ENCODE data around the gene TEX53.

GRCh38 chr9:114668146-114668545, 10.5 kb upstream of the TEX53 start:
- TF ChIP-seq EZH2 (IDR thresholded peaks at IDR 0.05; ENCODE audit: low read depth, low read length, severe bottlenecking) (no peak), YY1 (IDR thresholded peaks at IDR 0.05; ENCODE audit: low read depth, low read length) (no peak), CTCF (IDR thresholded peaks at IDR 0.05; ENCODE audit: control extremely low read depth in 1 of 3, insufficient read depth in 1 of 3, low read depth in 1 of 3, low read length in 3 of 3) (no peak), SP1 (IDR thresholded peaks at IDR 0.05; ENCODE audit: low read depth, low read length) (no peak), KDM5A (IDR thresholded peaks at IDR 0.05; ENCODE audit: low read length) (no peak), EP300 (IDR thresholded peaks at IDR 0.05; ENCODE audit: borderline replicate concordance in 1 of 2, low read depth in 2 of 2, low read length in 2 of 2) (no peak), SRF (IDR thresholded peaks at IDR 0.05; ENCODE audit: low read depth, low read length) (no peak), CHD7 (IDR thresholded peaks at IDR 0.05; ENCODE audit: insufficient replicate concordance, low read length) (no peak), NANOG (IDR thresholded peaks at IDR 0.05; ENCODE audit: insufficient read depth, low read depth, low read length, poor library complexity, severe bottlenecking) (no peak)

All from H1 (cell line).